Head of caudate nucleus (tissue), 42 donors: ENCODE data around the gene RNF14.
A peak's percentile ranks its signal among the peaks of the same experiment; 100 is the strongest.

Experiments
- DNase-seq, 42 donors: peaks; one replicate each; pipeline versions ENCODE4 v3.0.0 to v3.0.0-alpha.2; 2020 to 2021; ENCODE audit warnings: mixed read lengths in 7 of 42
- intact Hi-C: fragments of 100-400 bp; cut with DNase I; formaldehyde crosslinking; loops from one replicate; pipeline ENCODE4 v1.15.0; 2022

RNF14 gene

GRCh38 chr5:142007237-142007544, 38.3 kb downstream of the RNF14 start:
- no peak for DNase-seq
- intact Hi-C loops = no loop called here

DNA sequence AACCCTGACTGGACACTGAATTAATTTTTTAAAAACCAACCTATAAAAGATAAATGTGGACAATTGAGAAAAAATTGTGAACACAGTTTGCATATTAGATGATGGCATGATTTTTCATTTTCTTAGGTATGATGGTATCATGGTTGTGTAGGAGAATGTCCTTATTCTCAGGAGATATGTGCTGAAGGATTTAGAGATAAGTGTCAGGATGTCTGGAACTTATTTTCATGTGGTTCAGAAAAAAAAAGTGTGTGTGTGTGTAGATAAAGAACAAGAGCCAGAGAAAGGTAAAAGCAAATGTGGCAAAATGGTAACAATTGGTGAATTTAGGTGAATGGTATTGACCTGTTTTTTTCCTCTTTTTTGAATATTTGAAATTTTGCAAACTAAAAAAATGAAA, 39.9 kb downstream of the RNF14 start:
- intact Hi-C loops = no loop called here
- DNase-seq = no peak

- intact Hi-C loops = loop anchor here (5.0 kb wide), 2 partner anchors 52 to 132 kb away; no protein-coding TSS in a partner anchor
- DNase-seq = no peak
These were observed 41.0 kb downstream of the RNF14 start for GRCh38 chr5:142009886-142010285.

DNA sequence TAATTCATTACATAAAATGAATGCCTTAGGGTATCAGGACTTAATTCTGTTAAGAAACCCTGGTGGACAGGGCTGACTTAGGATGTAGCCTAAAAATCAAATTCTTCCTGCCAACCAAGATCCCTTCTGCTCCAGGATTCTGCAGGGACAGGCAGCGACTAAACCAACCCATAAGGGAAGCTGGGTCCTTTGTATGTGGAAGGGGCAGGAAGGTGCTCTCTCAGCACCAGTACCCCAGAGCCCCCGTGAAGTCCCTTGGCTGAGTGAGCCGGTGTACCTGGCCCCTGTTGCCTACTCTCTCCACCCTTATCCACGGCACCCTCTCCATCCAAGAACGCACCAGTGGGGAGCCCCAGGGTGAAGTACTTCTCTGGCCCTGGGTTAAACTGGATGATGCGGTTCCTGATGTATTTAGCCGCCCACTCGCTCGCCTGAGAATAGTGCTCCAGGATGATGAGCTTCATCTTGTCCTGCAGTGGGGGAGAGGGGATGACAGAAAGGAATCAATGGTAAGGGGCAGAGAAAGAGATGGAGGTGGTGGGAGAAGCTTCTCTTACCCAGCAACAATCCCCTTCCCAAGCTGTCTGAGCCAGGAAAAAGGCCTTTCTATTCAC, 42.8 kb downstream of the RNF14 start:
- peak in 2 of 42 donors; percentile 23 for DNase-seq
- intact Hi-C loops = loop anchor here (5.0 kb wide), 2 partner anchors 51 to 131 kb away; no protein-coding TSS in a partner anchor

DNA sequence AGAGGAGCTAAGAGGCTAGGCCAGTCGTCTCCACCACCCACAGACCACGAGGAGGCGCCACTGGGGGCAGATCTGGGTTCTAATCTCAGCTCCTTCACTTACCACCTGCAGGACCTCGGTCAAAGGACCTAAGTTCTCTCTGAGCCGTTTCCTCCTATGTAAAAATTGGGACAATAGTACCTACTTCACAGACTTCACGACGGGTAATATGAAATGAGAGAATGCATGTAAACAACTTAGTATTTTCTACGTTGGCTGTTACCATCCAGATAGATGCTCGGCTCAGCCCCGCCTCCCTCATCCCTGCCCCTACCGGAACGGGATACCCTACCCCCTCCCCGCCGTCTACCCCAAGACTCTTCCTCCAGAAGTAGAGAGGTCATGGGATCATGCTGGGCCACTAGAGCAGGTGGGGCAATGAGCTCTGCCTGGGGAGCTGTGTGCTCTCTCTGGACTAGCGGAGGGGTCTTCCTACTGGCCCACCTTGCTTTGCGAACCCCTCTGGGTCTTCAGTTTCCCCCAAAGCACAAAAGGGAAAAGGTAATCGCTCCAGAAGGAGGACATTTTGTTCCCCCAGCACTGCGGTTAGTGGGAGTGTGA, 43.4 kb downstream of the RNF14 start:
- DNase-seq = peak; percentile 42 to 86 (median 67)
- intact Hi-C loops = loop anchor here (5.0 kb wide), 2 partner anchors 50 to 130 kb away; no protein-coding TSS in a partner anchor

DNA sequence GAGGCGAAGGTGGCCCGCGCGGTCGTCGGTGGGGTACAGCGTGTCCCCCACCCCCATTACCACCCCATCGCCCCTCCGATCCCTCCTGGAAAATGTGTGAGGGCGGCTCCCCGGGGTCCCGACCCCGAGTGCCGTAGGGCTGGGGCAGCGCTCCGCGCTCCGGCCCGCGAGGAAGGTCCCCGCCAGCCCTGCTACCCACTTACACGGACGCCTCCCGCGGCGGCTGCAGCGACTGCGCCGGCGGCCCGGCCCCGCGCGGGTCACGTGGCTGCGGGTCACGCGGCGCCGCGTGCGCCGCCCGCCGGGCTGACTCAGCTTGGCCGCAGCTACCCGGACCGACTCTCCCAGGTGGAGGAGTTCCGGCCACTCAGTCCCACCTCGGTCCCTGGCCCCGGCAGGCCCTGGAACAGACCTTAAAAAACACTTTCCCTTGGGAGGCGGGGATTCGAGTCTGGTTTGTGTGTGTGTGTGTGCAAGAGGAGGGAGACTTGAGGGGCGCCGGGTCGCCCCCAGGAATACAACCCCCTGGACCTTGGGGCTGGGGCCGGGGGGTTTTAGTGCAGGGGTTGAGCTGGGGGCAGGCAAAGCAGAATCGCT, 44.0 kb downstream of the RNF14 start, which contains the start of gene GNPDA1:
GNPDA1 (minus strand) TSS at position 236 of the 597 bp plus-strand sequence. CDS start 992 bp downstream, outside the sequence.
- DNase-seq = peak; percentile 52 to 92 (median 83)
- intact Hi-C loops = loop anchor here (5.0 kb wide), 2 partner anchors 49 to 129 kb away; no protein-coding TSS in a partner anchor

GRCh38 chr5:142013734-142014521, 45.0 kb downstream of the RNF14 start:
- peak in 6 of 42 donors; percentile 28 to 56 (median 34) for DNase-seq
- intact Hi-C loops = loop anchor here (5.0 kb wide), 2 partner anchors 48 to 128 kb away; no protein-coding TSS in a partner anchor

GRCh38 chr5:142014911-142015584, 46.1 kb downstream of the RNF14 start:
- DNase-seq = peak in 10 of 42 donors; percentile 14 to 67 (median 50)
- intact Hi-C loops = loop anchor here (5.0 kb wide), 4 partner anchors 37 to 127 kb away; partner anchors contain the start of gene NDFIP1

DNA sequence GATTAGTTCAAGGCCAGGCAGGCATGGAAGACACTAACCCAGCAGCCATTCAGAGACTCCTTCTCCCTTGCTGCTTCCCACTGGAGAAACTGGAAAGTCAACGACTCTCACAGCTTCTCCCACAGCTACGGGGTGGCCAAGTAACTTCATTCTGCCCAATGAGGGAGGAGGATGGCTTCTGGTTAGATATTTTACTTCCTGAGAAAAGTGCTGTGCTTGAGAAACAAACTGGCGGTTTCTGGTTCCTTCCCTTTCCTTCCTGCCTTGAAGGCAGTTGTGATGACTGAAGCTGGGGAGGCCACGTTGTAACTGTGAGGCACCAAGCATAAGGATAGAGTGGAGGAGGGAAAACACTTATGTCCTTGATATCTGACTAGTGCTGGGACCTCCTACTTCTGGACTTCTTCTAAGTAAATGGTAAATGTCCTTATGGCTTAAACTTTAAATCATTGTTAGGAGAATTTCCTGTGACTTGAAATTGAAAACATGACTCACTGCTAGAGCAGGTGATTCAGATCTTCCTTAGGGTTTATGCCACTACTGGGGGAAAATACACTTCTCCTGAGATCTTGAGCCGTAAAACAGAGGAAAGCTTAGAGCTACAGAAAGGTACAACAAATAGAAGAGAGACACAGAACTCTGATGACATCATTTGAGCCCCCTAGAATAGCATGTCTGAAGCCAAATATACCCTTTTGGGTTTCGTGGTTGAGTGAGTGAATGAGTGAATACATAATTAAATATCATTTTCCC, 47.1 kb downstream of the RNF14 start:
- intact Hi-C loops = loop anchor here (5.0 kb wide), 2 partner anchors 36 to 91 kb away; partner anchors contain the start of gene NDFIP1
- DNase-seq = peak in 8 of 42 donors; percentile 7 to 55 (median 32)

DNA sequence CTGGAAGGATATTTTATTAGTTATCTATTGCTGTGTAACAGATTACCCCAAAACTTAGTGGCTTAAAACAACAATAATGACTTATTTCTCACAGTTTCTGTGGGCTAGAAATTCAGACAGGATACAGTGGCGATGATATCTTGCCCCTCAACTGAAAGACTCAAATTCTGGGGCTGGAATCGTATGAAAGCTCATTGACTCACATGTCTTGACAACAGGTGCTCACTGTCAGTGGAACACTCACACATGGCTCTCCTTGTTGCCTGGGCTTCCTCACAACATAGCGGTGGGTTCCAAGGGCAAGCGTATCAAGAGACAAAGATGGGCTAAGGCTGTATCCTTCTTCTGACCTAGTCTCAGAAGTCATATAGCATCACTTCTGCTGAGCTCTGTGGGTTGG, 47.7 kb downstream of the RNF14 start:
- no peak for DNase-seq
- intact Hi-C loops = loop anchor here (5.0 kb wide), 2 partner anchors 36 to 91 kb away; partner anchors contain the start of gene NDFIP1

DNA sequence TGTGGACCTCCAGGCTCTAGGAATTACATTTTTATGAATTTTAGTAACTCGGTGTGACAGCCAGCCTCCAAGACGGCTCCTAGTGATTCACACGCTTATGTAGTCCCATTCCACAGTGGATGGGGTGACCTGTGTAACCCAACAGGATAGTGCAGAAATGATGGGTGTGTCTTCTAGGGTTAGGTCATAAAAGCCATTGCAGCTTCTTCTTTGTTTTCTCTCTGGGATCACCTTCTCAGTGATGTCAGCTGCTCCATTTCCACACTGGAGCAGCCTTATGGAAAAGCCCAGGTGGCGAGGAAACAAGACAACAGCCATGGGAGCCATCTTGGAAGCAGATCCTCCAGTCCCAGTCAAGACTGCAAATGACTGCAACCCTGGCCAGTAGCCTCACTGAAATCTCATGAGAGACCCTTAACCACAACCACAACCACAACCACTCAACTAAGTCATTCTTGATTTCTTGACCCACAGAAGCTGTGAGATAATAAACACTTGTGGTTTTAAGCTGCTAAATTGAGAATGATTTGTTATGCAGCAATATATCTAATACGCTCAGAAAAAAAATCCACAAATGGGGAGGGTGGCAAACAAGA, 49.0 kb downstream of the RNF14 start:
- intact Hi-C loops = loop anchor here (5.0 kb wide), 2 partner anchors 34 to 89 kb away; partner anchors contain the start of gene NDFIP1
- DNase-seq = no peak

- DNase-seq = no peak
- intact Hi-C loops = no loop called here
These were observed 51.3 kb downstream of the RNF14 start for GRCh38 chr5:142020122-142020659.

DNA sequence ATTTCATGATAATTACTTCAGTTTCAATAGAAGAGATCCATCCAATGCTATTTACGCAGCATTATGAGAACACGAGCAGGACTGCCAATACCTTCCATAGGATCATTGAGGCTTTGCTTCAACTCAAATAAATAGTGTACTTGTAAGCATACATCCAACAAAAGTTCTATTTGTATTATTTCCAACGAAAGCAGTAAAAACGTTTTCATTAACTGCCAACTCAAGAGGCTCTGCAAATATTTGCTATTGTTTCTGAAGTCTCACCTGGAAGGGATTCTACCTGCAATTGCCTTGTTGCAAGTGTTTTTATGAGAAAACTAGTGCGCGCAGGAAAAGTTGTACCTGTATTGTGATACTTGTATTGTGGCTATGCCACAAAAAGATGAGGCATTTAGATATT, 54.9 kb downstream of the RNF14 start:
- no peak for DNase-seq
- intact Hi-C loops = no loop called here

GRCh38 chr5:142024771-142025304, 55.9 kb downstream of the RNF14 start:
- intact Hi-C loops = no loop called here
- DNase-seq = peak; percentile 82 to 97 (median 94)

DNA sequence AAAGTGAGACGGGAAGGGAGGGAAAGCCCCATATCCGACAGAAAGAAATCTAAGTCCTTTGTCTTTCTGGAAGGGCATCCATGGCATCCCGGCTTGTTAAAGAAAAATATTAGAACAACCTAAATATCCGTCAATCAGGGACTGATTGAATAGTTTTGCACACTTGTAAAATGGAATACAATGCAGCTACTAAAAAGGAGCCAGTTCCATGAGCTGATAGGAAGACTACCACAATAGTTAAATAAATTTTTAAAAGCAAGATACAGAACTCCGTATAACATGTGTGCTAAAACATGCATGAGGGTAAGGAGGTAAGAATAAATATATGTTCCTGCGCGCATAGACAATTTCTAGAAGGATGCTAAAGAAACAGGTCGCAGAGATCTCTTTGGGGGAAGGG, 56.7 kb downstream of the RNF14 start:
- no peak for DNase-seq
- intact Hi-C loops = no loop called here

- intact Hi-C loops = no loop called here
- DNase-seq = no peak
These were observed 63.2 kb downstream of the RNF14 start for GRCh38 chr5:142032150-142032549.
